ENCODE results near the gene TBXAS1.

DNA sequence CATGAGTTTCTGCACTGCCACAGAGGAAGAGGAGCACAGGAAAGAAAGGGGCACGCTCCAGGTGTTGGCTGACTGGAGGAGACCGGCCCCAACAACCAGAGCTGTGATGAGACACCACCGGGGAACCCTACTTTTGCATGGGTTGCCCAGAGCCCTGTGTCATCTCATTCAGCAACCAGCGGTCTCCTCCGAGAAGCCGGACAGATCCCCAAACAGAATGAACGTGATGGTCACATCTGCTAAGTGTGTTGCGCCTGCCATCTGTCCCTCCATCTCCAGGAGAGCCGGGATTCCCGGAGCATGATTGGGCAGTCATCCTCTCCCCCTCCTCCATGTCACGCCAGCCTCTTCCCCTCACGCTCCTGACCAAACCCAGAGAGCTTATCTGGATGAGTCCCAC, 210.8 kb downstream of the TBXAS1 start:
- TF ChIP-seq, protein P1, sequence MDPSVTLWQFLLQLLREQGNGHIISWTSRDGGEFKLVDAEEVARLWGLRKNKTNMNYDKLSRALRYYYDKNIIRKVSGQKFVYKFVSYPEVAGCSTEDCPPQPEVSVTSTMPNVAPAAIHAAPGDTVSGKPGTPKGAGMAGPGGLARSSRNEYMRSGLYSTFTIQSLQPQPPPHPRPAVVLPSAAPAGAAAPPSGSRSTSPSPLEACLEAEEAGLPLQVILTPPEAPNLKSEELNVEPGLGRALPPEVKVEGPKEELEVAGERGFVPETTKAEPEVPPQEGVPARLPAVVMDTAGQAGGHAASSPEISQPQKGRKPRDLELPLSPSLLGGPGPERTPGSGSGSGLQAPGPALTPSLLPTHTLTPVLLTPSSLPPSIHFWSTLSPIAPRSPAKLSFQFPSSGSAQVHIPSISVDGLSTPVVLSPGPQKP (IDR thresholded peaks at IDR 0.05; ENCODE audit: low read depth, low read length), result no peak
- TF ChIP-seq CEBPB (IDR thresholded peaks at IDR 0.05), result no peak
- TF ChIP-seq HDAC2 (IDR thresholded peaks at IDR 0.05), result no peak
